GM21619 (cell line): ENCODE data around the gene PRKCZ.

ENCODE experiments used
- ATAC-seq: cut with Tn5 transposase; IDR thresholded peaks from one replicate; pipeline ENCODE4 v1.9.1; 2021; ENCODE audit not compliant: unreplicated experiment

Gene PRKCZ

GRCh38 chr1:2060535-2060934 lies 10.3 kb downstream of the PRKCZ start:
- ATAC-seq = no peak

- ATAC-seq = no peak
Measured at GRCh38 chr1:2061065-2061778, 11.0 kb downstream of the PRKCZ start.

GRCh38 chr1:2065699-2066098 lies 15.5 kb downstream of the PRKCZ start:
- no peak for ATAC-seq

DNA sequence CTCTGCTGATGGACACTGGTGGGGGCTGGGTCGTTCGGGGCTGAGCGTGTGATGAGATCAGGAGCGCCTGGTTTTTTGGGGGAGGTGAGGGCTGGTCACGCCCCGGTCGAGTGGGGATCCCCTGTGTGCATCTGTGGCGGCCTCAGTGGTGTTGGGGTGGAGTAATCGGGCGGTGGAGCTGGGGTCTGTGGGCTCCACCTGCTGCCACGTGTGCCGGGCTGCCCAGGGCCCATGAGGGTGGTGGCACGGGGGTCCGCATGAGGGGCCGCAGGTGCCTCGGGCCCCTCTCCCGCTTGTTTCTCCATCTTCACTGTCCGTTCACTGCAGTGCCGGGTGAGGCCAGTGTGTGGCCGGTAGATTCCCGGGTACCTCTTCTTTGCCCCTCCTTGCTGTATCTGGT lies 17.2 kb downstream of the PRKCZ start:
- no peak for ATAC-seq

GRCh38 chr1:2067981-2068380 lies 17.8 kb downstream of the PRKCZ start:
- ATAC-seq = no peak

DNA sequence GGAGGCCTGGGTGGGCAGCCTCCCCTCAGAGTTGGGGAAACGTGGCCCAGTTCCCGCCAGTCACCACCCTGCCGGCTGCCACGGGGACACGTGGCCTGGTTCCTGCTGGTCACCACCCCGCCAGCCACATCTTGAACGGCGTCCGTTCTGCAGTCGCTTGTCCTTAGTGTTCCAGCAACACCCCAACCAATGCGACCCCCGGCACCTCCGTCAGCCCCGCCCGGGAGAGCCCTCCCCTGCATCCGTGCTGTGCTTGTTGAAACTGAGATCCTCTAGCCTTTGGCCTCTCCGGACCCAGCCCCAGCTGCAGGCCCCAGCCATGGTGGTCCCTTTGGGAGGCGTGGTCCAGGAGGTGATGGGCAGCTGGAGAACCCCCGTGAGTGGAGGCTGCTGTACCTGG lies 18.7 kb downstream of the PRKCZ start:
- ATAC-seq = no peak

DNA sequence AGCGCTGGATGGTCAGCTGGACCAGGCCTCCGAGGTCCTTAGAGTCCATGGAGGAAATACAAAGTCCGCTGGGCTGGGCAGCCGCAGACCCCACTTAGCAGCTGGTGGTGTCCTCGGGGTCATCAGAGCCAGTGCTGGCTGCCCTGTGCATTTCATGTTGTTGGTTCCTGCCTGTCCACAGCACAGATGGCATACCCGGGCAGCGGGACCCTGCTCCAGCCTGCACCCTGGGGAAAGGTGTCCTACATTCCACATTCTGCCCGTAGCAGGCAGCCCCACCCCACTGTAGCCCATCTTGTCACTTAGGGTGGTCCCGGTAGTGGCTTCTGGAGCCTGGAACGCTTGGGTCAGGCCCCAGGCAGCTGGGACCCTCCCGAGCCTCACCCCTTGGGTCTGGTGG lies 19.8 kb downstream of the PRKCZ start:
- ATAC-seq = no peak

- ATAC-seq = no peak
Measured at GRCh38 chr1:2070800-2071530, 20.8 kb downstream of the PRKCZ start.

GRCh38 chr1:2072109-2072806 lies 22.0 kb downstream of the PRKCZ start:
- ATAC-seq = no peak

GRCh38 chr1:2072891-2073290 lies 22.7 kb downstream of the PRKCZ start:
- ATAC-seq = no peak

- ATAC-seq = no peak
Measured at GRCh38 chr1:2073382-2074230, 23.4 kb downstream of the PRKCZ start.

DNA sequence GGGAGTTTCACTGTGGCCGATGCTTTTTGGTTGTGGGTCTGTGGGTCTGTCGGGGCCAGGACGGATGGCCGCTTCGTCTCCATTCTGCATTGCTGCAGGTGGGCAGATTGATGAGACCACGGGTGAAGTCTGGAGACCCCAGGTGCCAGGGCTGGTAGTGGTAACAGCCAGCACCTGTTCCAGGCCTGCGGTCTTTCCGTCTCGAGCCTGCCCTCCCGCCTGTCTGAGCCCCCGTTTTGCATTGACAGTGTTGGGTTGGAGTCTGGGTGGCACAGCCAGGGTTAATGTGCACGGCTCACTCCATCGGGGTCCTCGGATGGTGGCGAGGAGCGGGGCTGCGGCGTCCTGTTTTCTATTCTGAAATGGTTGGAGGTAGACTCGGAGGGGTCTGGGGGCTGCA lies 24.2 kb downstream of the PRKCZ start:
- ATAC-seq = no peak

GRCh38 chr1:2074944-2075740 lies 24.9 kb downstream of the PRKCZ start:
- no peak for ATAC-seq

GRCh38 chr1:2076826-2077225 lies 26.6 kb downstream of the PRKCZ start:
- ATAC-seq = no peak

GRCh38 chr1:2078170-2078569 lies 28.0 kb downstream of the PRKCZ start:
- ATAC-seq = no peak

- ATAC-seq = no peak
Measured at GRCh38 chr1:2079396-2080085, 29.3 kb downstream of the PRKCZ start.

GRCh38 chr1:2080140-2080539 lies 29.9 kb downstream of the PRKCZ start:
- no peak for ATAC-seq

GRCh38 chr1:2080884-2081283 lies 30.7 kb downstream of the PRKCZ start:
- no peak for ATAC-seq

GRCh38 chr1:2081326-2081885 lies 31.2 kb downstream of the PRKCZ start:
- no peak for ATAC-seq
